ENCODE data around the gene ISOC2. TPM values are rescaled to one million over a fixed set of nuclear protein-coding genes. Genes with fewer than 3 reads are reported as not detected.
"Not testable (repeated sequence)": the region's sequence is repeated elsewhere in the genome, so short reads cannot be mapped to it uniquely, and the experiment has no call there.

Gene ISOC2, protein sequence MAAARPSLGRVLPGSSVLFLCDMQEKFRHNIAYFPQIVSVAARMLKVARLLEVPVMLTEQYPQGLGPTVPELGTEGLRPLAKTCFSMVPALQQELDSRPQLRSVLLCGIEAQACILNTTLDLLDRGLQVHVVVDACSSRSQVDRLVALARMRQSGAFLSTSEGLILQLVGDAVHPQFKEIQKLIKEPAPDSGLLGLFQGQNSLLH
- 33.9 and 39.6 TPM in 2 replicates for total RNA-seq (2014; rRNA removed; shearing (Covaris generic))
- polyA plus RNA-seq (2014; cell fraction: nucleus; rRNA removed) = 87.7 and 158 TPM in 2 replicates

DNA sequence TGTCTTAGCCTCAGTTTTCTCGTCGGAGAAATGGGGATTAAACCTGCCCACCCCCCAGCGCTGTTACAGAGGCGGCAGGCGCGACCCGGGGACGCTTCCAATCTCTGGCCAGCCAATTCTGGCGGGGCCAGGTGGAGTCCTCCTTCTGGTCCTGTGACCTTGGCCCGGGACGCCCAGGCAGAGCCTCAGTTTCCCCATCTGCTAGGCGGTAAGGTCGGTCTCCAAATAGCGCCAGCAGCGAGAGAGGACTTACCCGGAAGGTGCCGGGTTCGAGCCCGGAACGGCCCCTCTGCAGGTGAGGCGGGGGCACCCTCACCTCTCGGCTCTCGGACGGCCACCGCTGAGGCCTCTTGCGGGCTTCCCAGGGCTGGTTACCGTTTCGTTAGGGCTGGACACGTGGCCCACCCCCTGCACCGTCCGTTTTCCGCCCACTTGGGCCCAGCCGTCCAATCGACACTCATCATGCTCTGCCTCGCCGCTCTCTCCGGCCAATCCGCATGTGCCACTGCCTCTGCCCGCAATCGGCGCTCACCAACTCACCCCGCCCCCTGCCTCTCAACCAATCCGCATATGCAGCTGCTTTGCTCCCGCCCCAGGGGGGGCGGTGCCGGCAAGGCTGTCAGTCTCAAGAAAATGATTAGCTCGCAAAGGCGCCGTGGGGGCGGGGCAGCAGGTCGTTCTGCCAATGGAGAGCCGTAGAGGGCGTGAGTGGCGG is at the start of gene ISOC2:
Gene ISOC2, minus strand, starts transcription at position 384 of the 715 bp plus-strand sequence. CDS start 5,156 bp downstream, outside the sequence.
- peak; percentile 99 for DNase-seq (ENCODE audit: extremely low read depth, low read depth)

- no peak for DNase-seq (ENCODE audit: extremely low read depth, low read depth)
These were observed 46.7 kb upstream of the ISOC2 start for GRCh38 chr19:55508120-55508519.

DNA sequence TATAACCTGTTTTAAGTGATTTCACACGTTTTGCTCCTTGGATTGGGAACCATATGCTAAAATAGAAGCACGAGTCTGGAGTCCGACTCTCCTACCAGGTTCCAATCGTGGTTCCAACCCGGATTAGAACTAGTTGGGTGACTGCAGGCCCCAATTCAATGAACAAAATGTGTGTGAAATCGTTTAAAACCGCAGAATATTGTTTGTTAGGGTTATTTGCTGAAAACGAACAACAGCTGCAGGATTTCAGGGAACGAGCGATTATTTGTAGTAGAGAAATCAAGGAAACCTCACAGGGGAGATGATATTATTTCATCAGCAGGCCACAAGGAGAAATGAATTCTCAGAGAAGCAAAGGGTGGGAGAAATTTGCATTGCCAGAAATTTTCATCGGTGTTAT is 43.5 kb upstream of the ISOC2 start:
- DNase-seq (ENCODE audit: extremely low read depth, low read depth) = no peak

DNA sequence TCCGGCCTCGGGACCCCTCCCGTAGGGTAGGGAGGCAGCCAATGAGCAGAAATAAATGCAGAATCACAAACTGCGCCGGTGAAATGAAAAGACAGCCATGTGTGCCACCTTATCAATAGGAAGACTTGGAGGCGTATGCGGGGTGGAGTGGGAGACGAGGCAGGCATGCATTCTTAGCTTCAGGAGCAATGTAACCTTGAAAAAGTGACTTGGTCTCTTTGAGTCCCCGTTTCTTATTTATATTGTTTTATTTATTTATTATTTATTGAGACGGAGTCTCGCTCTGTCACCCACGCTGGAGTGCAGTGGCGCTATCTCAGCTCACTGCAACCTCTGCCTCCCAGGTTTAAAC is 42.8 kb upstream of the ISOC2 start:
- no peak for DNase-seq (ENCODE audit: extremely low read depth, low read depth)

- DNase-seq (ENCODE audit: extremely low read depth, low read depth) = peak; percentile 79
These were observed 42.2 kb upstream of the ISOC2 start for GRCh38 chr19:55503502-55504251.

GRCh38 chr19:55503157-55503501 is 41.7 kb upstream of the ISOC2 start:
- DNase-seq (ENCODE audit: extremely low read depth, low read depth) = no peak

- no peak for DNase-seq (ENCODE audit: extremely low read depth, low read depth)
These were observed 40.9 kb upstream of the ISOC2 start for GRCh38 chr19:55502197-55502952.

DNA sequence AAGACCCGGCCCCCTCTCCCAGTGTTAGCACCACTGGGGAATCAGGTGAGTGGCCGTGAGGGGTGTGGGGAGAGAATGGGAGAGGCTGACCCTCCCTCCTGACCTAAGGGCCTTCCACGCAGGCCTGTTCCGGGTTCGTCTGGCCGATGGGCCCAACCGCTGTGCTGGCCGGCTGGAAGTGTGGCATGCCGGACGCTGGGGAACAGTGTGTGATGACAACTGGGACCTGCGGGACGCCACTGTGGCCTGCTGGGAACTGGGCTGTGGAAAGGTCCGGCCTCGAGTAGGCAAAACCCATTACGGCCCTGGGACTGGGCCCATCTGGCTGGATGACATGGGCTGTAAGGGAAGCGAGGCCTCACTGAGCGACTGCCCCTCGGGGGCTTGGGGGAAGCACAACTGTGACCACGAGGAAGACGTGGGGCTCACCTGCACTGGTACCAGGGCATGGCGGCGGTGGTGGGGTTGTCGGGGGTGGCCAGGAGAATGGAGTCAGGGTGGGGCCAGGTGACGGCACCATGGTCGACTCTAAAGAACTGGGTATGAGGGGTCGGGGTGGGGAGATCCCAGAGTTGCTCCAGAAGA is 39.0 kb upstream of the ISOC2 start:
- no peak for DNase-seq (ENCODE audit: extremely low read depth, low read depth)

DNA sequence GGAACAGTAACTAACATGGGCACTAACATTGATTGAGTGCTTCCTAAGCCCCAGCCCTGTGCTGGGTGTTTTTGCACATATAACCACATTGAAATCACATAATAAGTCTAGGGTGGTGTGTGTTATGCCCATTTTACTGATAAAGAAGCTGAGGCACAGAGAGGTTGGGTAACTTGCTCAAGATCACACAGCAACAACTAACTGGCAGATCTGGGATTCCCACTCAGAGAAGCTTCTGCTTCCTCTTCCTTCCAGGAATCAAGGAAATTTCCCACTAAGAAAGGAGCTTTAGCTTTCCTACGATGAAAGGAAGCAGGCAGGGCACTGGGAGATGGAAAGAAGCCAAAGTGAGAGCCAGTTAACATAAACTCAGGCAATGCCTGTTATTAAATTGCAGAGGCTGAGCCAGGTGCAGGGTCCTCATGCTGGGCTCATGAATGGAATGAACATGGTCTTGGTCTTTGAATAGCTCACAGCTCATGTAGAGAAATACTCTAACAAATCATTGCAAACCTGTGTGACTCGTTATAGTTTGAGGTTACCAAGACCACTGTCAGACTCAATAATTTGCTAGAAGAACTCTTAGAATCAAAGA is 36.9 kb upstream of the ISOC2 start:
- DNase-seq (ENCODE audit: extremely low read depth, low read depth) = no peak

DNA sequence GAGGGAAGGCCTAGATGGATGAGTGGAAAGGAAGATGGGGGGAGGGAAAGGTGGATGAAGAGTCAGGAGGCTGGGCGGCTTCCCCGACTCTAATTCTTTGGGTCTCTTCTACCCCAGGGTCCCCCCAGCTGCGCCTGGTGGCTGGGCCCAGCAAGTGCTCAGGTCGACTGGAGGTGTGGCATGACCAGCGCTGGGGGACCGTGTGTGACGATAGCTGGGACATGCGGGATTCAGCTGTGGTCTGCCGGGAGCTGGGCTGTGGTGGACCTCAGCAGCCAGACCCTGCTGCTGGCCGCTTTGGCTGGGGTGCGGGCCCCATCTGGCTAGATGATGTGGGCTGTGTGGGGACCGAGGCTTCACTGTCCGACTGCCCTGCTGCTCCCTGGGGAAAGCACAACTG is 36.3 kb upstream of the ISOC2 start:
- DNase-seq (ENCODE audit: extremely low read depth, low read depth) = no peak

DNA sequence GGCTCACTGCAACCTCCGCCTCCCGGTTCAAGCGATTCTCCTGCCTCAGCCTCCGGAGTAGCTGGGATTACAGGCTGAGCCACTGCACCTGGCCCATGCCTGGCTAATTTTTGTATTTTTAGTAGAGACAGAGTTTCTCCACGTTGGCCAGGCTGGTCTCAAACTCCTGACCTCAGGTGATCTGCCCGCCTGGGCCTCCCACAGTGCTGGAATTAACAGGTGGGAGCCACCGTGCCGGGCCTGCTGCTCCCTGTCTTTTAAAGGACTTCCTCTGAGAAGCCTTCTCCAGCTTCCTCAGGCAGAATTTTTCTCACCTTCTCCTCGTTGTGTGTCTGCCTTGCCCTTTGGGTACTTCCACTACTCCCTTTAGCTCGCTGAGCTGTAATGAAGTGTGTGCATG is 35.4 kb upstream of the ISOC2 start:
- DNase-seq (ENCODE audit: extremely low read depth, low read depth) = not testable (repeated sequence)

DNA sequence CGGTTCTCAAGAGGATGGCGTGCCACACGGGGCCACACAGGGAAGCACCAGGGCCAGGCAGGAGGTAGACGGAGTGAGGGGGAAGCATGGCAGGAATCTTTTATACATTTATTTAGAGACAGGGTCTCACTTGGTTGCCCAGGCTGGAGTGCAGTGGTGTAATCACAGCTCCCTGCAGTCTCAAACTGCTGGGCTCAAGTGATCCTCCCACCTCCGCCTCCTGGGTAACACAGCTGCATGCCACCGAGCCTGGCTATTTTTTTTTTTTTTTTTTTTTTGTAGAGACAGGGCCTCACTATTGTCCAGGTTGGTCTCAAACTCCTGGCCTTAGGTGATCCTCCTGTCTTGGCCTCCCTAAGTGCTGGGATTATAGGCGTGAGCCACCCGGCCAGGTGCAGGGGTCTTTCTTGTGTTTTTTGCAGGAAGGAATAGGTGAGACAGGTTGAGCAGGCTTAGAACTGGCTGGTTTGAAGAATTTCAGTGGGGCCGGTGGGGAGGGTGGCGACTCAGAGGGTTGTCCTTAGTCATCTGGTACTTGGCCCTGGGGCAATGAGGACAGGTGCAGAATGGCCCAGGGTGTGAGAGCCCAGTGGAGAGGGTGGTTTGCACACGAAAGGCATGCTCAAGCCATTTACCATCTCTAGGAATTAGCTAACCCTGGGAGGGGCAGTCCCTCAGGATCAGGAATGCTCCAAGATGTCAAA is 34.4 kb upstream of the ISOC2 start:
- no peak for DNase-seq (ENCODE audit: extremely low read depth, low read depth)

- DNase-seq (ENCODE audit: extremely low read depth, low read depth) = no peak
These were observed 32.8 kb upstream of the ISOC2 start for GRCh38 chr19:55494172-55494761.

- DNase-seq (ENCODE audit: extremely low read depth, low read depth) = no peak
These were observed 32.3 kb upstream of the ISOC2 start for GRCh38 chr19:55493645-55494171.

- DNase-seq (ENCODE audit: extremely low read depth, low read depth) = no peak
These were observed 31.7 kb upstream of the ISOC2 start for GRCh38 chr19:55493052-55493644.

DNA sequence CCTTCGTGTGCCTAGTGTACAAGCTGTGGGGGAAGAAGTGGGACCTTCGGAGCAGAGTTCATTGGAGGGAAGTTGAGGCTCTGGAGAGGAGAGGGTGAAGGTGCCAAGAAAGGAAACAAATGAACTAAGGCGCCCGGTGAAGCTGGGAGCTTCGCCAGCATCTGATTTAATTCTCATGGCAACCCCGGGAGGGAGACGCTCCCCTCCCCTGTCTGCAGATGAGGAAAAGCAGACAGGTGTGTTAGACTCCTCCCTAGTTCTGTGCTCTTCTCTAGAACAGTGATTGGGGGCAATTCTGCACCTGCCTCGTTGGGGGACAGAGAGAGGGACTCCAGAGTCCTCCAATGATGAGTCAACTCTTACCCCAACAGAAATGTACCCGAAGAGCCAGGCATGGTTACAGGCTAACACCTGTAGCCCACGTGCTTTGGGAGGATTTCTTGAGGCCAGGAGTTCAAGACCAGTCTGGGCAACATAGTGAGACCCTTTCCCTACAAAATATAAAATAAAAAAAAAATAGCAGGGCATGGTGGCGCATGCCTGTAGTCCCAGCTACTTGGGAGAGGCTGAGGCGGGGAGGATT is 31.0 kb upstream of the ISOC2 start:
- DNase-seq (ENCODE audit: extremely low read depth, low read depth) = no peak

GRCh38 chr19:55491546-55492360 is 30.3 kb upstream of the ISOC2 start:
- DNase-seq (ENCODE audit: extremely low read depth, low read depth) = no peak

Measured in NCI-H460 (cell line).